H9 (cell line): Measurements from ENCODE around the gene MSL1. TPM values are rescaled to one million over a fixed set of nuclear protein-coding genes. Genes with fewer than 3 reads are reported as not detected.

Experiments used
- DNase-seq: peaks from one replicate; pipeline ENCODE4 v3.0.0-alpha.2; 2017
- H2AFZ ChIP-seq: one replicate; pipeline ENCODE4 v1.6.1; 2013; ENCODE audit warnings: mild to moderate bottlenecking, low read length, control low read depth, moderate library complexity
- H2AK5ac ChIP-seq: 2 replicates; pipeline ENCODE4 v1.6.1; 2013; ENCODE audit warnings: low read length, control low read depth, mixed read lengths; ENCODE audit not compliant: insufficient read length
- H2BK120ac ChIP-seq: one replicate; pipeline ENCODE4 v1.6.1; 2013; ENCODE audit warnings: low read depth, mild to moderate bottlenecking, low read length, control low read depth, inconsistent platforms; ENCODE audit not compliant: poor library complexity, severe bottlenecking
- H2BK12ac ChIP-seq: 2 replicates; pipeline ENCODE4 v1.6.1; 2013; ENCODE audit warnings: low read length, control low read depth, mixed read lengths, low read depth; ENCODE audit not compliant: insufficient read length
- H2BK15ac ChIP-seq: 2 replicates; pipeline ENCODE4 v1.6.1; 2013; ENCODE audit warnings: low read depth, low read length, control low read depth
- H2BK20ac ChIP-seq: one replicate; pipeline ENCODE4 v1.6.1; 2013; ENCODE audit warnings: low read depth, mild to moderate bottlenecking, low read length, control low read depth, inconsistent platforms; ENCODE audit not compliant: poor library complexity, severe bottlenecking
- H2BK5ac ChIP-seq: 2 replicates; pipeline ENCODE4 v1.6.1; 2013; ENCODE audit warnings: low read length, control low read depth, mixed read lengths; ENCODE audit not compliant: insufficient read length
- H3K14ac ChIP-seq: 2 replicates; pipeline ENCODE4 v1.6.1; 2013; ENCODE audit warnings: low read length, control low read depth; ENCODE audit not compliant: insufficient read depth
- H3K18ac ChIP-seq: 2 replicates; pipeline ENCODE4 v1.6.1; 2013; ENCODE audit warnings: low read depth, mild to moderate bottlenecking, mixed read lengths, low read length, control low read depth; ENCODE audit not compliant: insufficient read length
- H3K23ac ChIP-seq: 2 replicates; pipeline ENCODE4 v1.6.1; 2013; ENCODE audit warnings: low read length, control low read depth, mixed read lengths, low read depth; ENCODE audit not compliant: insufficient read length
- H3K23me2 ChIP-seq: 2 replicates; pipeline ENCODE4 v1.6.1; 2013; ENCODE audit warnings: low read depth, mild to moderate bottlenecking, mixed read lengths, low read length, control low read depth; ENCODE audit not compliant: insufficient read length, poor library complexity, severe bottlenecking
- H3K27ac ChIP-seq: 2 replicates; pipeline ENCODE4 v1.5.1; 2013; ENCODE audit warnings: low read length, control low read depth, mixed read lengths, low read depth; ENCODE audit not compliant: insufficient read length
- H3K27me3 ChIP-seq: 2 replicates; pipeline ENCODE4 v1.6.1; 2013; ENCODE audit warnings: low read length, control low read depth, inconsistent platforms; ENCODE audit not compliant: insufficient read depth
- H3K4ac ChIP-seq: 2 replicates; pipeline ENCODE4 v1.6.1; 2013; ENCODE audit warnings: low read depth, mild to moderate bottlenecking, control low read depth, inconsistent platforms, low read length, moderate library complexity
- H3K4me1 ChIP-seq: 2 replicates; pipeline ENCODE4 v1.6.1; 2013; ENCODE audit warnings: low read length, control low read depth, inconsistent platforms; ENCODE audit not compliant: insufficient read depth
- H3K4me2 ChIP-seq: 2 replicates; pipeline ENCODE4 v1.6.1; 2013; ENCODE audit warnings: low read length, control low read depth, mixed read lengths; ENCODE audit not compliant: insufficient read length, insufficient read depth
- H3K56ac ChIP-seq: 2 replicates; pipeline ENCODE4 v1.6.1; 2013; ENCODE audit warnings: low read depth, mild to moderate bottlenecking, mixed read lengths, low read length, control low read depth; ENCODE audit not compliant: insufficient read length
- H3K79me1 ChIP-seq: 2 replicates; pipeline ENCODE4 v1.6.1; 2013; ENCODE audit warnings: low read depth, mild to moderate bottlenecking, moderate library complexity, low read length, control low read depth, inconsistent platforms; ENCODE audit not compliant: insufficient read depth, poor library complexity, severe bottlenecking
- H3K79me2 ChIP-seq: 2 replicates; pipeline ENCODE4 v1.6.1; 2013; ENCODE audit warnings: low read length, control low read depth, inconsistent platforms; ENCODE audit not compliant: insufficient read depth
- H3K9ac ChIP-seq: 2 replicates; pipeline ENCODE4 v1.6.1; 2013; ENCODE audit warnings: low read length, control low read depth, mixed read lengths; ENCODE audit not compliant: insufficient read length; ENCODE audit errors: extremely low read depth
- H3K9me3 ChIP-seq: one replicate; pipeline ENCODE4 v1.6.1; 2013; ENCODE audit warnings: low read depth, low read length, inconsistent platforms; ENCODE audit not compliant: control insufficient read depth
- H3T11ph ChIP-seq: one replicate; pipeline ENCODE4 v1.6.1; 2013; ENCODE audit warnings: mild to moderate bottlenecking, low read length, control low read depth, inconsistent platforms
- H4K20me1 ChIP-seq: one replicate; pipeline ENCODE4 v1.6.1; 2013; ENCODE audit not compliant: control insufficient read depth, insufficient read length, insufficient read depth
- H4K5ac ChIP-seq: 2 replicates; pipeline ENCODE4 v1.6.1; 2013; ENCODE audit warnings: low read depth, mild to moderate bottlenecking, mixed read lengths, low read length, control low read depth; ENCODE audit not compliant: insufficient read length
- H4K8ac ChIP-seq: replicated peaks from 2 replicates; pipeline ENCODE4 v1.6.1; 2013; ENCODE audit warnings: low read length, control low read depth, mixed read lengths, low read depth; ENCODE audit not compliant: insufficient read length
- H4K91ac ChIP-seq: 2 replicates; pipeline ENCODE4 v1.6.1; 2013; ENCODE audit warnings: low read depth, mild to moderate bottlenecking, moderate library complexity, mixed read lengths, low read length, control low read depth; ENCODE audit not compliant: insufficient read length
- H3K27ac Mint-ChIP-seq, 3 experiments: 2 replicates in 2 of 3; 3 replicates in 1 of 3; pipeline ENCODE4 v1.8.0; 2020 to 2021; ENCODE audit warnings: mixed read lengths in 3 of 3, mild to moderate bottlenecking in 1 of 3, moderate library complexity in 1 of 3
- H3K27me3 Mint-ChIP-seq: 2 replicates; pipeline ENCODE4 v1.8.0; 2021; ENCODE audit warnings: low read depth, mild to moderate bottlenecking, moderate library complexity, mixed read lengths
- H3K36me3 Mint-ChIP-seq, 3 experiments: 2 replicates in 2 of 3; 3 replicates in 1 of 3; pipeline ENCODE4 v1.8.0; 2020 to 2021; ENCODE audit warnings: low read depth in 3 of 3, mixed read lengths in 3 of 3; ENCODE audit not compliant: insufficient read depth in 1 of 3
- H3K4me1 Mint-ChIP-seq, 2 experiments: 2 replicates each; pipeline ENCODE4 v1.8.0; 2020; ENCODE audit warnings: mixed read lengths in 2 of 2
- H3K4me3 Mint-ChIP-seq, 2 experiments: 2 replicates in 1 of 2; 3 replicates in 1 of 2; pipeline ENCODE4 v1.8.0; 2020 to 2021; ENCODE audit warnings: mild to moderate bottlenecking in 2 of 2, mixed read lengths in 2 of 2, moderate library complexity in 1 of 2
- H3K9me3 Mint-ChIP-seq, 2 experiments: 2 replicates in 1 of 2; 3 replicates in 1 of 2; pipeline ENCODE4 v1.8.0; 2020; ENCODE audit warnings: mild to moderate bottlenecking in 2 of 2, mixed read lengths in 2 of 2, moderate library complexity in 1 of 2
- CTCF ChIP-seq: fragments of 200-600 bp; sonication (generic); conservative IDR thresholded peaks from 3 replicates; pipeline ENCODE4 v1.8.0; 2021; ENCODE audit warnings: antibody characterized with exemption, mild to moderate bottlenecking
- WGBS: extraction: QIAGEN DNeasy Blood & Tissue Kit; methylation state at CpG from one replicate; pipeline ENCODE4 v1.1.7; 2013; ENCODE audit warnings: missing lambda C conversion rate, low lambda C conversion rate, mixed read lengths; ENCODE audit not compliant: insufficient read length; ENCODE audit errors: extremely low coverage; 5-methylcytosine and 5-hydroxymethylcytosine counted together
- microRNA-seq: library from miRNA; unstranded; fragments of <30 nt; microRNA quantifications from one replicate; pipeline ENCODE4, GENCODE V29; 2020; ENCODE audit warnings: borderline microRNAs expressed
- total RNA-seq: library from RNA; stranded (reverse); gene quantifications from 2 replicates; pipeline ENCODE4 v1.2.1, GENCODE V29; 2021

The MSL1 gene
- total RNA-seq, 1 experiment from 2014 or later, result 105 TPM

- Histone ChIP-seq H3K9ac (no peak overlapping the region), H3K79me1 (no peaks in the 10 kb centered on the region), H3T11ph (no peak overlapping the region), H4K5ac (no peak overlapping the region), H2BK20ac (no peak overlapping the region), H2BK12ac (no peak overlapping the region), H3K79me2 (no peaks in the 10 kb centered on the region), H4K20me1 (no peaks in the 10 kb centered on the region), H3K4me2 (no peak overlapping the region), H3K4ac (no peak overlapping the region), H4K8ac (no peak overlapping the region), H2BK15ac (no peak overlapping the region), H3K27ac (no peak overlapping the region), H3K14ac (no peak overlapping the region), H2BK5ac (no peak overlapping the region), H3K4me1 (no peaks in the 10 kb centered on the region), H3K56ac (no peak overlapping the region), H3K9me3 (no peaks in the 10 kb centered on the region), H2AFZ (no peak overlapping the region), H3K23me2 (no peaks in the 10 kb centered on the region), H3K27me3 (no peaks in the 10 kb centered on the region), H2BK120ac (no peak overlapping the region), H2AK5ac (no peak overlapping the region), H3K23ac (no peak overlapping the region), H3K18ac (no peak overlapping the region), H4K91ac (no peak overlapping the region)
- no peak overlapping the region for H3K27ac Mint-ChIP-seq
- no peaks in the 10 kb centered on the region for H3K9me3 Mint-ChIP-seq
- no peaks in the 10 kb centered on the region for H3K27me3 Mint-ChIP-seq
- WGBS, result no CpG with 5 or more reads among the region's 6 CpGs
- peaks cover 9 to 16% of the 10 kb centered on the region in 2 experiments for H3K4me1 Mint-ChIP-seq
- no peak for TF ChIP-seq CTCF
- no peak overlapping the region for H3K4me3 Mint-ChIP-seq
- peaks cover 0 to 18% (median 0%) of the 10 kb centered on the region in 3 experiments; a peak in 3 of 7 replicates for H3K36me3 Mint-ChIP-seq
- no peak for DNase-seq
These were observed 60.8 kb downstream of the MSL1 start for GRCh38 chr17:40182606-40183005.

Small RNAs within 50 kb of the gene (microRNA-seq; reads per million reads assigned to microRNA genes)
- gene MIR6866, result not detected

Other genes starting within 250 kb of the MSL1 start
- gene GSDMB, start 203.3 kb upstream of the MSL1 start, total RNA-seq, result 6.6 and 8.5 TPM in 2 replicates
- gene ORMDL3, start 194.4 kb upstream of the MSL1 start, total RNA-seq, result 58.6 and 63.3 TPM in 2 replicates
- gene LRRC3C, start 194.2 kb upstream of the MSL1 start, total RNA-seq, result not detected in 2 replicates
- not detected in 2 replicates for gene GSDMA, start 159.0 kb upstream of the MSL1 start, total RNA-seq
- 174 and 177 TPM in 2 replicates for gene PSMD3, start 141.2 kb upstream of the MSL1 start, total RNA-seq
- gene CSF3, start 106.5 kb upstream of the MSL1 start, total RNA-seq, result not detected in 2 replicates
- 104 and 105 TPM in 2 replicates for gene MED24, start 67.6 kb upstream of the MSL1 start, total RNA-seq
- gene THRA, start 59.0 kb upstream of the MSL1 start, total RNA-seq, result 9.8 and 10.1 TPM in 2 replicates
- 8.6 and 8.7 TPM in 2 replicates for gene NR1D1, start 21.4 kb upstream of the MSL1 start, total RNA-seq
- 123 and 137 TPM in 2 replicates for gene CASC3, start 18.6 kb downstream of the MSL1 start, total RNA-seq
- 23.6 and 24.8 TPM in 2 replicates for gene RAPGEFL1, start 55.5 kb downstream of the MSL1 start, total RNA-seq
- gene WIPF2, start 97.3 kb downstream of the MSL1 start, total RNA-seq, result 22.2 and 24.2 TPM in 2 replicates
- 131 and 141 TPM in 2 replicates for gene CDC6, start 165.9 kb downstream of the MSL1 start, total RNA-seq
- 16.7 and 17.6 TPM in 2 replicates for gene RARA, start 187.2 kb downstream of the MSL1 start, total RNA-seq
- gene GJD3, start 242.8 kb downstream of the MSL1 start, total RNA-seq, result not detected in 2 replicates